ENCODE results near the gene FXYD6. TPM values are rescaled to one million over a fixed set of nuclear protein-coding genes. Genes with fewer than 3 reads are reported as not detected.

FXYD6 gene
- total and polyA plus RNA-seq, 9 of the 15 experiments (the other 6 are each of a cell fraction or from before 2014, with no cell fraction given): 0.07 to 0.35 TPM; not detected in 7

DNA sequence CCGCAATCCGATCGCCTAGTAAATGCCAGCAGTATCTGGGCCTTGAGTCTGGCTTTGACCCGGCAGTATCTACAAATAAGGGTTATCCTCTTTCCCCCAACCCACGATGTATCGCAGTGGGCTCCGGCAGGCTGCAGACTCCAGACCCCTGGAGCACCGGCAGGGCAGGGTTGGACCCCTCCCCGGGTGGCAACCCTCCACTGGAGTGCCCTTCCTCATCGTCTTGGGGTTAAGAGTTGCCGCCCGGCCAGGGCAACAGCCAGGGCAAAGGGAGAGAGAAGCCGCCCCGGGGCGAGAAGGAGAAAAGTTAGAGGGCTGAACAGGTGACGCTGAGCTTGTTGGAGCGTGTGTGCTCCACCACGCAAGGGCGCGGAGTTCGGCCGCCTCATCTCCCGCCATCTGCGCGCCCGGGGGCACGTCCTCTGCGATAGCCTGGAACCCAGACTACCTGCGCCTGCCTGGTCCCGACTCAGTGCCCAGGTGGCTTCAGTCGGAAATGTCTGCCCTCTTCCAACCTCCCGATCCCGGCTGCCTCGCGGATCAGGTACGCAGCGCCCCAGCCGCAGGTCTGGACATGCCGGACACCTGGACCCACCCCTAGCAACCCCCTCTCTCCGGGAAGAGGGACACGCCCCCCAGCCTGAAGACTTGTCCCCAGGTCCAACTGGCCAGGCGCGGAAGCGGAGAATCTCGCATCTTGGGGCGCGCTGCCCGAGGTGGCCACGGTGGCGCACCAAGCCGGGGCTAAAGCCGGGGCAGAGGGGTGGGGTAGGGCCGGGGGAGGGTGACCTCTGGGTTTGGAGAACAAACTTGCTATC lies 80.6 kb downstream of the FXYD6 start (continued):
- TF ChIP-seq, protein P1, sequence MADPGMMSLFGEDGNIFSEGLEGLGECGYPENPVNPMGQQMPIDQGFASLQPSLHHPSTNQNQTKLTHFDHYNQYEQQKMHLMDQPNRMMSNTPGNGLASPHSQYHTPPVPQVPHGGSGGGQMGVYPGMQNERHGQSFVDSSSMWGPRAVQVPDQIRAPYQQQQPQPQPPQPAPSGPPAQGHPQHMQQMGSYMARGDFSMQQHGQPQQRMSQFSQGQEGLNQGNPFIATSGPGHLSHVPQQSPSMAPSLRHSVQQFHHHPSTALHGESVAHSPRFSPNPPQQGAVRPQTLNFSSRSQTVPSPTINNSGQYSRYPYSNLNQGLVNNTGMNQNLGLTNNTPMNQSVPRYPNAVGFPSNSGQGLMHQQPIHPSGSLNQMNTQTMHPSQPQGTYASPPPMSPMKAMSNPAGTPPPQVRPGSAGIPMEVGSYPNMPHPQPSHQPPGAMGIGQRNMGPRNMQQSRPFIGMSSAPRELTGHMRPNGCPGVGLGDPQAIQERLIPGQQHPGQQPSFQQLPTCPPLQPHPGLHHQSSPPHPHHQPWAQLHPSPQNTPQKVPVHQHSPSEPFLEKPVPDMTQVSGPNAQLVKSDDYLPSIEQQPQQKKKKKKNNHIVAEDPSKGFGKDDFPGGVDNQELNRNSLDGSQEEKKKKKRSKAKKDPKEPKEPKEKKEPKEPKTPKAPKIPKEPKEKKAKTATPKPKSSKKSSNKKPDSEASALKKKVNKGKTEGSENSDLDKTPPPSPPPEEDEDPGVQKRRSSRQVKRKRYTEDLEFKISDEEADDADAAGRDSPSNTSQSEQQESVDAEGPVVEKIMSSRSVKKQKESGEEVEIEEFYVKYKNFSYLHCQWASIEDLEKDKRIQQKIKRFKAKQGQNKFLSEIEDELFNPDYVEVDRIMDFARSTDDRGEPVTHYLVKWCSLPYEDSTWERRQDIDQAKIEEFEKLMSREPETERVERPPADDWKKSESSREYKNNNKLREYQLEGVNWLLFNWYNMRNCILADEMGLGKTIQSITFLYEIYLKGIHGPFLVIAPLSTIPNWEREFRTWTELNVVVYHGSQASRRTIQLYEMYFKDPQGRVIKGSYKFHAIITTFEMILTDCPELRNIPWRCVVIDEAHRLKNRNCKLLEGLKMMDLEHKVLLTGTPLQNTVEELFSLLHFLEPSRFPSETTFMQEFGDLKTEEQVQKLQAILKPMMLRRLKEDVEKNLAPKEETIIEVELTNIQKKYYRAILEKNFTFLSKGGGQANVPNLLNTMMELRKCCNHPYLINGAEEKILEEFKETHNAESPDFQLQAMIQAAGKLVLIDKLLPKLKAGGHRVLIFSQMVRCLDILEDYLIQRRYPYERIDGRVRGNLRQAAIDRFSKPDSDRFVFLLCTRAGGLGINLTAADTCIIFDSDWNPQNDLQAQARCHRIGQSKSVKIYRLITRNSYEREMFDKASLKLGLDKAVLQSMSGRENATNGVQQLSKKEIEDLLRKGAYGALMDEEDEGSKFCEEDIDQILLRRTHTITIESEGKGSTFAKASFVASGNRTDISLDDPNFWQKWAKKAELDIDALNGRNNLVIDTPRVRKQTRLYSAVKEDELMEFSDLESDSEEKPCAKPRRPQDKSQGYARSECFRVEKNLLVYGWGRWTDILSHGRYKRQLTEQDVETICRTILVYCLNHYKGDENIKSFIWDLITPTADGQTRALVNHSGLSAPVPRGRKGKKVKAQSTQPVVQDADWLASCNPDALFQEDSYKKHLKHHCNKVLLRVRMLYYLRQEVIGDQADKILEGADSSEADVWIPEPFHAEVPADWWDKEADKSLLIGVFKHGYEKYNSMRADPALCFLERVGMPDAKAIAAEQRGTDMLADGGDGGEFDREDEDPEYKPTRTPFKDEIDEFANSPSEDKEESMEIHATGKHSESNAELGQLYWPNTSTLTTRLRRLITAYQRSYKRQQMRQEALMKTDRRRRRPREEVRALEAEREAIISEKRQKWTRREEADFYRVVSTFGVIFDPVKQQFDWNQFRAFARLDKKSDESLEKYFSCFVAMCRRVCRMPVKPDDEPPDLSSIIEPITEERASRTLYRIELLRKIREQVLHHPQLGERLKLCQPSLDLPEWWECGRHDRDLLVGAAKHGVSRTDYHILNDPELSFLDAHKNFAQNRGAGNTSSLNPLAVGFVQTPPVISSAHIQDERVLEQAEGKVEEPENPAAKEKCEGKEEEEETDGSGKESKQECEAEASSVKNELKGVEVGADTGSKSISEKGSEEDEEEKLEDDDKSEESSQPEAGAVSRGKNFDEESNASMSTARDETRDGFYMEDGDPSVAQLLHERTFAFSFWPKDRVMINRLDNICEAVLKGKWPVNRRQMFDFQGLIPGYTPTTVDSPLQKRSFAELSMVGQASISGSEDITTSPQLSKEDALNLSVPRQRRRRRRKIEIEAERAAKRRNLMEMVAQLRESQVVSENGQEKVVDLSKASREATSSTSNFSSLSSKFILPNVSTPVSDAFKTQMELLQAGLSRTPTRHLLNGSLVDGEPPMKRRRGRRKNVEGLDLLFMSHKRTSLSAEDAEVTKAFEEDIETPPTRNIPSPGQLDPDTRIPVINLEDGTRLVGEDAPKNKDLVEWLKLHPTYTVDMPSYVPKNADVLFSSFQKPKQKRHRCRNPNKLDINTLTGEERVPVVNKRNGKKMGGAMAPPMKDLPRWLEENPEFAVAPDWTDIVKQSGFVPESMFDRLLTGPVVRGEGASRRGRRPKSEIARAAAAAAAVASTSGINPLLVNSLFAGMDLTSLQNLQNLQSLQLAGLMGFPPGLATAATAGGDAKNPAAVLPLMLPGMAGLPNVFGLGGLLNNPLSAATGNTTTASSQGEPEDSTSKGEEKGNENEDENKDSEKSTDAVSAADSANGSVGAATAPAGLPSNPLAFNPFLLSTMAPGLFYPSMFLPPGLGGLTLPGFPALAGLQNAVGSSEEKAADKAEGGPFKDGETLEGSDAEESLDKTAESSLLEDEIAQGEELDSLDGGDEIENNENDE (IDR thresholded peaks at IDR 0.05; ENCODE audit: low read depth, low read length): no peak

All from K562 (cell line).